ENCODE results near the gene GET4.
"Not testable (repeated sequence)": the region's sequence is repeated elsewhere in the genome, so short reads cannot be mapped to it uniquely, and the experiment has no call there.

GET4 gene

DNA sequence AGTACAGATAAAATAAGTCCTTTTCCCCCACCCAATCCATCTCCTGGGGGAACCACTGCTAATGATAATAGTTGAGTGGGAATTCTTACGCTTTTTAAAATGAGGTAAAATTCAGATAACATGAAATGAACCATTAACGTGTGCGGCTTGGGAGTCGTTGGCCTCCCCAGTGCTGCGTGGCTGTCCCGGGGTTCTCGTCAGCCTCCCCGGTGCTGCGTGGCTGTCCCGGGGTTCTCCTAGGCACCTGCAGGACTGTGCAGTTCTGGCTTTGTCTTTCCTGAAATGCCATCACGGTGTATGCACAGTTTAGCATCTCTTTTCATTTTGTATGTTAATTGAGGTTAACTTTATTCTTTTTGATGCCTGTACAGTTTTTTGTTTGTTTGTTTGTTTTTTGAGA, 30.6 kb upstream of the GET4 start:
- Histone ChIP-seq H3K27ac (ENCODE audit: insufficient read depth, low read length, poor library complexity, severe bottlenecking) (no peak overlapping the region), H3K4me1 (ENCODE audit: control insufficient read depth, insufficient read depth, low read length, poor library complexity, severe bottlenecking) (no peaks in the 10 kb centered on the region), H3K36me3 (ENCODE audit: control insufficient read depth, insufficient read depth, low read length) (peaks cover 50% of the 10 kb centered on the region), H3K9me3 (ENCODE audit: control insufficient read depth, low read length) (no peaks in the 10 kb centered on the region), H3K27me3 (replicated peaks; ENCODE audit: control insufficient read depth, insufficient read depth, low read length, poor library complexity, severe bottlenecking) (no peaks in the 10 kb centered on the region), H3K4me3 (ENCODE audit: insufficient read depth, low read depth, low read length, poor library complexity, severe bottlenecking) (no peak overlapping the region)
- DNase-seq = no peak

GRCh38 chr7:846958-847650, 29.2 kb upstream of the GET4 start:
- not testable (repeated sequence) for H3K4me3 ChIP-seq (ENCODE audit: insufficient read depth, low read depth, low read length, poor library complexity, severe bottlenecking); H3K27ac ChIP-seq (ENCODE audit: insufficient read depth, low read length, poor library complexity, severe bottlenecking); H3K4me1 ChIP-seq (ENCODE audit: control insufficient read depth, insufficient read depth, low read length, poor library complexity, severe bottlenecking); H3K27me3 ChIP-seq (replicated peaks; ENCODE audit: control insufficient read depth, insufficient read depth, low read length, poor library complexity, severe bottlenecking); DNase-seq; H3K9me3 ChIP-seq (ENCODE audit: control insufficient read depth, low read length)
- peaks cover 55% of the 10 kb centered on the region for H3K36me3 ChIP-seq (ENCODE audit: control insufficient read depth, insufficient read depth, low read length)

GRCh38 chr7:847728-848127, 28.6 kb upstream of the GET4 start:
- not testable (repeated sequence) for H3K4me1 ChIP-seq (ENCODE audit: control insufficient read depth, insufficient read depth, low read length, poor library complexity, severe bottlenecking); H3K9me3 ChIP-seq (ENCODE audit: control insufficient read depth, low read length); H3K27ac ChIP-seq (ENCODE audit: insufficient read depth, low read length, poor library complexity, severe bottlenecking); H3K4me3 ChIP-seq (ENCODE audit: insufficient read depth, low read depth, low read length, poor library complexity, severe bottlenecking); DNase-seq; H3K27me3 ChIP-seq (replicated peaks; ENCODE audit: control insufficient read depth, insufficient read depth, low read length, poor library complexity, severe bottlenecking)
- H3K36me3 ChIP-seq (ENCODE audit: control insufficient read depth, insufficient read depth, low read length) = peaks cover 55% of the 10 kb centered on the region

DNA sequence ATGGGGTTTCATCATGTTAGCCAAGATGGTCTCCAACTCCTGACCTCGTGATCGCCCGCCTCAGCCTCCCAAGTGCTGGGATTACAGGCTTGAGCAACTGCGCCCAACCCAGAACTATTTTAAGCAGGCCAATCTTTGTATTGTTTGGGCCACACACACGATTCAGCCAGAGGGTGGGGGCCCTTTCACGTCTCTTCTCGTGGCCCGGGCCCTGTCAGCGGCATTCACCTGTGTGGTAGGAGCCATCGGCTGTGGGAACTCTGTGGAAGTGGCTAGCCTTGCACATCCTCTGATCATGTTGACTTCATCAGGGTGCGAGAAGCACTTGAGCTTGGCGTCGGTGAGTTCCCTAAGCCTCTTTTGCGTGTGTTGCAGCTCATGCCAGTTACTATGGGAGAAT, 27.2 kb upstream of the GET4 start:
- Histone ChIP-seq H3K36me3 (ENCODE audit: control insufficient read depth, insufficient read depth, low read length) (peaks cover 55% of the 10 kb centered on the region), H3K27ac (ENCODE audit: insufficient read depth, low read length, poor library complexity, severe bottlenecking) (no peak overlapping the region), H3K9me3 (ENCODE audit: control insufficient read depth, low read length) (no peaks in the 10 kb centered on the region), H3K27me3 (replicated peaks; ENCODE audit: control insufficient read depth, insufficient read depth, low read length, poor library complexity, severe bottlenecking) (no peaks in the 10 kb centered on the region), H3K4me1 (ENCODE audit: control insufficient read depth, insufficient read depth, low read length, poor library complexity, severe bottlenecking) (no peaks in the 10 kb centered on the region), H3K4me3 (ENCODE audit: insufficient read depth, low read depth, low read length, poor library complexity, severe bottlenecking) (no peak overlapping the region)
- DNase-seq = no peak

- no peak for DNase-seq
- Histone ChIP-seq H3K27ac (ENCODE audit: insufficient read depth, low read length, poor library complexity, severe bottlenecking) (no peak overlapping the region), H3K27me3 (replicated peaks; ENCODE audit: control insufficient read depth, insufficient read depth, low read length, poor library complexity, severe bottlenecking) (no peaks in the 10 kb centered on the region), H3K36me3 (ENCODE audit: control insufficient read depth, insufficient read depth, low read length) (peaks cover 58% of the 10 kb centered on the region), H3K4me1 (ENCODE audit: control insufficient read depth, insufficient read depth, low read length, poor library complexity, severe bottlenecking) (no peaks in the 10 kb centered on the region), H3K9me3 (ENCODE audit: control insufficient read depth, low read length) (no peaks in the 10 kb centered on the region), H3K4me3 (ENCODE audit: insufficient read depth, low read depth, low read length, poor library complexity, severe bottlenecking) (no peak overlapping the region)
These were observed 26.6 kb upstream of the GET4 start for GRCh38 chr7:849781-850180.

DNA sequence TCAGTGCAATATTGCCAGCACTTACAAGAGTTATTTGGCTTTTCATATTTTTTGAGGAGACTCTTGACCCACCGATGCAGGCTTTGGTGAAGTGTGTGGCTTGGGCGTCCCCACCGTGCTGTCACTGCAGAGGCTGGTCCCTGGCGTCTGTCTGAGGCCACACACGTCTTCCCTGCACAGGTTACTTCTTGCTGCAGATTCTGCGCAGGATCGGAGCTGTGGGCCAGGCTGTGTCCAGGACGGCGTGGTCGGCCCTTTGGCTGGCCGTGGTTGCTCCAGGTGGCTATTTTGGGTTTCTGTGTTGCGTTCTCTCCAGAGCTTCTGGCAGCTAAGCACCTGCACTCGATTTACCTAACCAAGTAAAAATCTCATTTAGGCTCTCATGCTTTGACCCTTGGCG, 25.1 kb upstream of the GET4 start:
- Histone ChIP-seq H3K4me3 (ENCODE audit: insufficient read depth, low read depth, low read length, poor library complexity, severe bottlenecking) (no peak overlapping the region), H3K27ac (ENCODE audit: insufficient read depth, low read length, poor library complexity, severe bottlenecking) (no peak overlapping the region), H3K9me3 (ENCODE audit: control insufficient read depth, low read length) (no peaks in the 10 kb centered on the region), H3K36me3 (ENCODE audit: control insufficient read depth, insufficient read depth, low read length) (peaks cover 71% of the 10 kb centered on the region), H3K4me1 (ENCODE audit: control insufficient read depth, insufficient read depth, low read length, poor library complexity, severe bottlenecking) (no peaks in the 10 kb centered on the region), H3K27me3 (replicated peaks; ENCODE audit: control insufficient read depth, insufficient read depth, low read length, poor library complexity, severe bottlenecking) (no peaks in the 10 kb centered on the region)
- no peak for DNase-seq

- Histone ChIP-seq H3K36me3 (ENCODE audit: control insufficient read depth, insufficient read depth, low read length) (peaks cover 88% of the 10 kb centered on the region), H3K27ac (ENCODE audit: insufficient read depth, low read length, poor library complexity, severe bottlenecking) (no peak overlapping the region), H3K4me1 (ENCODE audit: control insufficient read depth, insufficient read depth, low read length, poor library complexity, severe bottlenecking) (no peaks in the 10 kb centered on the region), H3K4me3 (ENCODE audit: insufficient read depth, low read depth, low read length, poor library complexity, severe bottlenecking) (no peak overlapping the region), H3K27me3 (replicated peaks; ENCODE audit: control insufficient read depth, insufficient read depth, low read length, poor library complexity, severe bottlenecking) (no peaks in the 10 kb centered on the region), H3K9me3 (ENCODE audit: control insufficient read depth, low read length) (no peaks in the 10 kb centered on the region)
- no peak for DNase-seq
These were observed 22.8 kb upstream of the GET4 start for GRCh38 chr7:853366-854117.

DNA sequence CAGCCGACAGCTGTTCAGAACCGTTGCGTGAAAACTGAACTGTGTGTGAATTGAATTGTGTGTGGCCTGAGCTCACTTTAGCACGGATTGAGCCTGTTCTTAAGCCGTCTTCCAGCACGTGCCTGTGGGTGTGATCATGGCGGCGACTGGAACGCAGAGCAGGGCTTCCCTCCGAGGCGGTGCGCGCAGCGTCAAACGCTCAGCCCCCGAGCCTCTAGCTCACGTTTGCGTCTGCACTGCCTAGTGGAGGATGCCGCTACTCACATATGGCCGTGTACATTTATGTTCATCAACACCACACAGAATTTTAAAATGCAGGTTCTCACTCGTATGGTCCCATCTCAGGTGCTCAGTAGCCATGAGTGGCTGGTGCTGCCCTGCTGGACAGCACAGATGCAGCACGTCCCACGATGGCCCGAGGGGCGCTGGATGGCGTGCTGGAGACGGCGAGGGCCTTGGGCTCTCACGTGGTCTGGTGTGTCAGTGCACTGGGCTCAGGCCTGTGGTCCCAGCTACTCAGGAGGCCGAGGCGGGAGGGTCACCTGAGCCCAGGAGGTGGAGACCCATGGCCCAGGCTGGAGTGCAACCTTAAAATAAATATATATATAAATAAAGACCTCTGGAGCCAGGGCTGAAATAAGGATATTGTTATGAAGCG, 22.1 kb upstream of the GET4 start:
- no peak for DNase-seq
- no peaks in the 10 kb centered on the region for H3K9me3 ChIP-seq (ENCODE audit: control insufficient read depth, low read length)
- H3K4me3 ChIP-seq (ENCODE audit: insufficient read depth, low read depth, low read length, poor library complexity, severe bottlenecking) = no peak overlapping the region
- peaks cover 85% of the 10 kb centered on the region for H3K36me3 ChIP-seq (ENCODE audit: control insufficient read depth, insufficient read depth, low read length)
- no peak overlapping the region for H3K27ac ChIP-seq (ENCODE audit: insufficient read depth, low read length, poor library complexity, severe bottlenecking)
- H3K4me1 ChIP-seq (ENCODE audit: control insufficient read depth, insufficient read depth, low read length, poor library complexity, severe bottlenecking) = no peaks in the 10 kb centered on the region
- no peaks in the 10 kb centered on the region for H3K27me3 ChIP-seq (replicated peaks; ENCODE audit: control insufficient read depth, insufficient read depth, low read length, poor library complexity, severe bottlenecking)

DNA sequence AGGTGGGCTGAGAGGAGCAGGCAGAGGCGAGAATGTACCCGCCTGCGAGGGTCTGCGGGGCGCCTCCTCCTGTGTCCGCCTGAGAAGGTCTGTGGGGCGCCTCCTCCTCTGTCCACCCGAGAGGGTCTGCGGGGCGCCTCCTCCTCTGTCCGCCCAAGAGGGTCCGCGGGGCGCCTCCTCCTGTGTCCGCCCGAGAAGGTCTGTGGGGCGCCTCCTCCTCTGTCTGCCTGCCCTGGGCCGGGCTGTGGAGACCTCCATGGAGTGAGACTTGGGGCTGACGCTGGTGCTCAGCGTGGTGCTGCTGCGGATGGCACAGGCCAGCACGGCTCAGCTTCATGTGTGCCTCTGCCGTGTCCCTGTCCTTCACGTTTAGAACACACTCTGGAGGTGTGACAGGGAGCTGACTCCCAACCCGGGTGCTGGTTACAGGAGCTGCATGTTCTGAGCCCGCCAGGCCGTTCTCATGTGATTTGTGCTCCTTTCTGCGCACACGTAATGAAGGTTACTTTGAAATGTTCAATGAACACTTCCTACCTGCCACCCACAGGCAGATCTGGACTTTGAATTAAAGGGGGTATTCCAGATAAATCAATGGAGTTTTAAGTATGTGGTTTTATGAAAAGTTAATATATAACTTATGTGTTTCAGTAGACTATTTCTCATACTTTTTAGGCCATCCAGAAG, 20.5 kb upstream of the GET4 start:
- H3K9me3 ChIP-seq (ENCODE audit: control insufficient read depth, low read length) = no peaks in the 10 kb centered on the region
- no peak overlapping the region for H3K27ac ChIP-seq (ENCODE audit: insufficient read depth, low read length, poor library complexity, severe bottlenecking)
- H3K4me3 ChIP-seq (ENCODE audit: insufficient read depth, low read depth, low read length, poor library complexity, severe bottlenecking) = no peak overlapping the region
- no peak for DNase-seq
- peaks cover 84% of the 10 kb centered on the region for H3K36me3 ChIP-seq (ENCODE audit: control insufficient read depth, insufficient read depth, low read length)
- H3K27me3 ChIP-seq (replicated peaks; ENCODE audit: control insufficient read depth, insufficient read depth, low read length, poor library complexity, severe bottlenecking) = no peaks in the 10 kb centered on the region
- H3K4me1 ChIP-seq (ENCODE audit: control insufficient read depth, insufficient read depth, low read length, poor library complexity, severe bottlenecking) = no peaks in the 10 kb centered on the region

Data from effector memory CD4-positive, alpha-beta T cell (primary cell).